Hepatocyte (in vitro differentiated cells): ENCODE results near the gene HPX. TPM values are rescaled to one million over a fixed set of nuclear protein-coding genes. Genes with fewer than 3 reads are reported as not detected.

Experiments
- DNase-seq: peaks from one replicate; pipeline ENCODE4 v3.0.0-alpha.2; 2016; ENCODE audit warnings: low spot score
- H2AFZ ChIP-seq: fragments of 200-600 bp; sonication (generic); 2 replicates; pipeline ENCODE4 v1.6.0; 2016; ENCODE audit warnings: antibody characterized with exemption, mild to moderate bottlenecking
- H3K27ac ChIP-seq: fragments of 200-600 bp; sonication (generic); 2 replicates; pipeline ENCODE4 v1.5.1; 2016; ENCODE audit warnings: mild to moderate bottlenecking
- H3K27me3 ChIP-seq: fragments of 200-600 bp; sonication (generic); 2 replicates; pipeline ENCODE4 v1.6.1; 2016
- H3K36me3 ChIP-seq: fragments of 200-600 bp; sonication (generic); replicated peaks from 2 replicates; pipeline ENCODE4 v1.5.1; 2016; ENCODE audit warnings: low read depth; ENCODE audit not compliant: insufficient read depth
- H3K4me1 ChIP-seq: fragments of 200-600 bp; sonication (generic); 2 replicates; pipeline ENCODE4 v1.5.1; 2016; ENCODE audit warnings: mild to moderate bottlenecking, moderate library complexity; ENCODE audit not compliant: insufficient read depth
- H3K4me2 ChIP-seq: fragments of 200-600 bp; sonication (generic); 2 replicates; pipeline ENCODE4 v1.6.0; 2016
- H3K4me3 ChIP-seq: fragments of 200-600 bp; sonication (generic); 2 replicates; pipeline ENCODE4 v1.5.1; 2016; ENCODE audit warnings: mild to moderate bottlenecking
- H3K79me2 ChIP-seq: fragments of 200-600 bp; sonication (generic); 2 replicates; pipeline ENCODE4 v1.6.0; 2017; ENCODE audit warnings: mild to moderate bottlenecking
- H3K9me2 ChIP-seq: fragments of 200-600 bp; sonication (generic); replicated peaks from 2 replicates; pipeline ENCODE4 v1.6.0; 2017; ENCODE audit warnings: mild to moderate bottlenecking; ENCODE audit not compliant: insufficient read depth
- H3K9me3 ChIP-seq: fragments of 200-600 bp; sonication (generic); 2 replicates; pipeline ENCODE4 v1.5.1; 2016; ENCODE audit warnings: low read depth, mild to moderate bottlenecking
- H4K20me1 ChIP-seq: fragments of 200-600 bp; sonication (generic); 2 replicates; pipeline ENCODE4 v1.6.0; 2016; ENCODE audit warnings: mild to moderate bottlenecking; ENCODE audit not compliant: insufficient read depth, poor library complexity, severe bottlenecking
- EZH2 ChIP-seq: fragments of 200-600 bp; sonication (generic); IDR thresholded peaks from 2 replicates; pipeline ENCODE4 v1.6.1; 2016; ENCODE audit warnings: antibody characterized with exemption, mild to moderate bottlenecking, borderline replicate concordance
- EZH2phosphoT487 ChIP-seq: fragments of 200-600 bp; sonication (generic); IDR thresholded peaks from one replicate; pipeline ENCODE4 v1.6.1; 2018; ENCODE audit warnings: antibody characterized with exemption, mild to moderate bottlenecking, low read depth, moderate library complexity; ENCODE audit not compliant: unreplicated experiment, severe bottlenecking
- WGBS: methylation state at CpG from one replicate; pipeline ENCODE4 v1.1.6; 2016; ENCODE audit warnings: low lambda C conversion rate; ENCODE audit errors: missing lambda C conversion rate; 5-methylcytosine and 5-hydroxymethylcytosine counted together
- polyA plus RNA-seq: library from polyadenylated mRNA; unstranded; fragments of >200 nt; fragmentation: Nextera tagmentation; extraction: Ambion mirVana; gene quantifications from 2 replicates; pipeline ENCODE4 v1.2.1, GENCODE V29; 2016
- total RNA-seq: library from RNA; depleted of rRNA; stranded (reverse); fragments of >200 nt; gene quantifications from 2 replicates; pipeline ENCODE4 v1.2.3, GENCODE V29; 2014
- TF ChIP-seq, protein P1 (sequence below): fragments of 200-600 bp; sonication (generic); IDR thresholded peaks from 2 replicates; pipeline ENCODE4 v1.5.1; 2016; ENCODE audit warnings: antibody characterized with exemption, mild to moderate bottlenecking; ENCODE audit not compliant: poor library complexity

Gene HPX
- total and polyA plus RNA-seq, 2 experiments from 2014 or later = 358 to 361 TPM

DNA sequence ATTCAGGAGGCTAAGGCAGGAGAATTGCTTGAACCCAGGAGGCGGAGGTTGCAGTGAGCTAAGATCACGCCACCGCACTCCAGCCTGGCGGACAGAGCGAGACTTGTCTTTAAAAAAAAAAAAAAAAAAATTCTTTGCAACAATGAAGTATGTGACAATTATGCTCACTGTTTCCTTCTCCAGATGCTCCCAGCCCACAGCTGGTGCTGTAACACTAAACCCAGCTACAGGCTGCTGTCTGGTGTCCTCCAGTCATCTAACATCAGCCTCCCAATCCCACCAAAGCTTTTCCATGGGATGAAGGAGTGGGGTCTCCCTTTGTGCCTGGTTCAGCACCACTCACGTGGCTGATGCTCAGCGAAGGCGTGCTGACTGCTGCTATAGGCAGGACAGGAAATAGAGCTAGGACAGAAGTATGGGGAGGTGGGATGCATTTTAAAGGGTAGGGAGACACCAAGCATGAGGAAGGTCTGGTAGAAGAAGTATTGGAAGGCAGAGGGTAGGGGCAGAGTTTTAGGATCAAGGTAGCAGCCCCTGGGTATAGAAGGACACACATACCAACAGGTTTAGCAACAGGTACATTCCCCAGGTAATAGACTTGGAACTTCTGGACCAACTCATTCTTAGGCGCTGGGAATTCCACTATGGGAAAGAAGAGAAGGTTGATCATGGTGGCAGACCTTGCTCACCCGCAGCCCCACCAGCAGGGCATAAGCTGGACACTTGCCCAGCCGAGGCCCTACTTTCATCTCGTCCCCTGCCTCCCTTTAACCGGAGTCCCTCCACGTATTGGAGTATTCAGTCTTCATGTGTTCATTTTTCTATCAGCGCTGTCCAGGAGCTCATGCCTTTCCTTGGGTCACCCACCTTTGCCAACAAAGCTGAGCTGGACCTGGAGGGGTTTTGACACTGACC, 40.1 kb downstream of the HPX start:
- no peaks in the 10 kb centered on the region for H3K79me2 ChIP-seq
- no peaks in the 10 kb centered on the region for H3K27me3 ChIP-seq
- peaks cover 17% of the 10 kb centered on the region for H3K4me1 ChIP-seq
- no peaks in the 10 kb centered on the region for H3K36me3 ChIP-seq
- no peak for DNase-seq
- WGBS = 98% methylated on average over 15 of the region's 15 CpGs
- no peaks in the 10 kb centered on the region for H4K20me1 ChIP-seq
- H2AFZ ChIP-seq = no peak overlapping the region
- no peak overlapping the region for H3K27ac ChIP-seq
- H3K9me3 ChIP-seq = no peaks in the 10 kb centered on the region
- TF ChIP-seq EZH2phosphoT487 (no peak), EZH2 (no peak)
- TF ChIP-seq, protein P1, sequence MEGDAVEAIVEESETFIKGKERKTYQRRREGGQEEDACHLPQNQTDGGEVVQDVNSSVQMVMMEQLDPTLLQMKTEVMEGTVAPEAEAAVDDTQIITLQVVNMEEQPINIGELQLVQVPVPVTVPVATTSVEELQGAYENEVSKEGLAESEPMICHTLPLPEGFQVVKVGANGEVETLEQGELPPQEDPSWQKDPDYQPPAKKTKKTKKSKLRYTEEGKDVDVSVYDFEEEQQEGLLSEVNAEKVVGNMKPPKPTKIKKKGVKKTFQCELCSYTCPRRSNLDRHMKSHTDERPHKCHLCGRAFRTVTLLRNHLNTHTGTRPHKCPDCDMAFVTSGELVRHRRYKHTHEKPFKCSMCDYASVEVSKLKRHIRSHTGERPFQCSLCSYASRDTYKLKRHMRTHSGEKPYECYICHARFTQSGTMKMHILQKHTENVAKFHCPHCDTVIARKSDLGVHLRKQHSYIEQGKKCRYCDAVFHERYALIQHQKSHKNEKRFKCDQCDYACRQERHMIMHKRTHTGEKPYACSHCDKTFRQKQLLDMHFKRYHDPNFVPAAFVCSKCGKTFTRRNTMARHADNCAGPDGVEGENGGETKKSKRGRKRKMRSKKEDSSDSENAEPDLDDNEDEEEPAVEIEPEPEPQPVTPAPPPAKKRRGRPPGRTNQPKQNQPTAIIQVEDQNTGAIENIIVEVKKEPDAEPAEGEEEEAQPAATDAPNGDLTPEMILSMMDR = no peak
- no peak overlapping the region for H3K4me2 ChIP-seq
- no peaks in the 10 kb centered on the region for H3K9me2 ChIP-seq
- H3K4me3 ChIP-seq = no peak overlapping the region

DNA sequence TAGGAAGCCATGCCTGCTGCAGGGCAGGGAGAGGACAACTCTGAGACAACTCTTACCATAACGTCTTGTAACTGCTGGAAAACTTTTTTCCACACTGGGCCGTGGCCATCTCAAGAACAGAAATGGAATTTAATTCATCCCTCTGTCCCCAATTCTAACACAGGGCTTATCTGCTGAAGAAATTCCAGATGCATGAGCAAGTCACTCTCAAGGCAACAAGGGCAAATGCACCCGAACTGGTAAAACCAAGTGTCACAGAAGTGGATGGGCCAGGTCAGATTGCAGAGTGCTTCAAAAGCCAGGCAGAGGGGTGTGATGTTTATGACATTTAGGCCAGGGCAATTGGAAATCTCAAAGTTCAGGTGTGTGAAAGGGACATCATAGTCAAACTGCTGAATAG, 43.2 kb downstream of the HPX start:
- Histone ChIP-seq H3K27me3 (no peaks in the 10 kb centered on the region), H3K9me3 (no peaks in the 10 kb centered on the region), H4K20me1 (no peaks in the 10 kb centered on the region), H3K4me3 (no peak overlapping the region), H3K4me1 (peaks cover 13% of the 10 kb centered on the region), H3K27ac (peak overlapping the region; percentile 17), H3K36me3 (no peaks in the 10 kb centered on the region), H3K4me2 (no peak overlapping the region), H2AFZ (no peak overlapping the region), H3K9me2 (no peaks in the 10 kb centered on the region), H3K79me2 (no peaks in the 10 kb centered on the region)
- TF ChIP-seq EZH2phosphoT487 = no peak
- WGBS = 48% methylated on average over 3 of the region's 3 CpGs
- no peak for DNase-seq

DNA sequence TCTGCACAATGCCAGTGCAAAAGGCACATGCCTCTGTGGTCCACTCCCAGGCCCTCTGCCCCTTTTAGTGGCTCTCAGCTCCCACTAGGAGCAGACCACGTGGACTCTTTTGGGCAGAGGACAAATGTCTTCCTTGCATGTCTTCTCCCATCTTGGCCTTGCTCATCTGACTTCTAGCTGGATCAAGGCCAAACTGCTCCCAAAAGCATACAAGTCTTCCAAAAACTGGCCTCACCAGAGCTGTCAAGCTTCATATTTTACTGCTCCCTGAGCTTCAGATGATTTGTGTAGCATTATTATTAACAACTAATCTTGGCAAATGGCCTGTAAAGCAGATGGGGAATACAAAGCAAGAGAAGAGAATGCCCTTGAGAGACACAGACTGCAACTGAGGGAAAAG, 43.6 kb downstream of the HPX start:
- no peaks in the 10 kb centered on the region for H4K20me1 ChIP-seq
- no peaks in the 10 kb centered on the region for H3K79me2 ChIP-seq
- H2AFZ ChIP-seq = no peak overlapping the region
- no peaks in the 10 kb centered on the region for H3K36me3 ChIP-seq
- TF ChIP-seq EZH2 (no peak), EZH2phosphoT487 (no peak)
- TF ChIP-seq, protein P1 = no peak
- H3K4me2 ChIP-seq = no peak overlapping the region
- no peaks in the 10 kb centered on the region for H3K27me3 ChIP-seq
- H3K4me3 ChIP-seq = no peak overlapping the region
- 90% methylated on average over 1 of the region's 1 CpG for WGBS
- no peaks in the 10 kb centered on the region for H3K9me2 ChIP-seq
- DNase-seq = no peak
- peak overlapping the region; percentile 17 for H3K27ac ChIP-seq
- no peaks in the 10 kb centered on the region for H3K9me3 ChIP-seq
- peaks cover 13% of the 10 kb centered on the region for H3K4me1 ChIP-seq

DNA sequence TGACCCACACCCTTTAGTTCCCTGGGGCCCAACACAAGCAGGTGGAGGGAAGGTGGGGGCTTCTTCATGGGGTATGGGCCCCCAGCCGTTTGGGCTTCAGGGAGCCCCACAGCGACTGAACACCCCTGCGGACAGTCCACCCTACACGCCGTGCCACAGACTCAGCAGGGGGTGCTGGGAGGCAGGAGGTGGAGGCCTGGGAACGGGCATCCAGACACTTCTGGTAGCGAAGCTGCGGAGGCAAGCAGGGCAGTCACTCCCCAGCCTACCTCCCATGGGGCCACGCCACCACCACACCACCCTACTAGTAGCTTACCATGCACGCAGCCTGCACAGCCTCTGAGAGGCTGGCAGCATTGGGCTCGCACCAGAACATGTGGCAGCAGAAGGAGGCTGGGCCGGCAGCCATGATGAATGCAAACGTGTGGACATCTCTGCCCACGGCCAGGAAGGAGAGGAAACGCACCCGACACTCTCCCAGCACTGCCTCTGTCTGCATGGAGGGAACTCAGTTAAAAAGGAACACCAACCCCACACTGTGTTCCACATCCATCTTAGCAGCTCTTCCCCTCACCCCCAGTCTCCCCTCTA, 45.2 kb downstream of the HPX start:
- H3K9me2 ChIP-seq = no peaks in the 10 kb centered on the region
- TF ChIP-seq, protein P1 = no peak
- no peak for TF ChIP-seq EZH2phosphoT487
- TF ChIP-seq EZH2 = no peak
- no peak for DNase-seq
- no peak overlapping the region for H3K27ac ChIP-seq
- no peak overlapping the region for H3K4me3 ChIP-seq
- H3K4me2 ChIP-seq = no peak overlapping the region
- 94% methylated on average over 16 of the region's 16 CpGs for WGBS
- no peak overlapping the region for H2AFZ ChIP-seq
- H3K36me3 ChIP-seq = no peaks in the 10 kb centered on the region
- H4K20me1 ChIP-seq = no peaks in the 10 kb centered on the region
- peaks cover 13% of the 10 kb centered on the region for H3K4me1 ChIP-seq
- H3K27me3 ChIP-seq = no peaks in the 10 kb centered on the region
- peaks cover 13% of the 10 kb centered on the region for H3K79me2 ChIP-seq
- no peaks in the 10 kb centered on the region for H3K9me3 ChIP-seq
